Activated T-helper 1 cell treated with Interleukin-2 at 50 U/mL for 16 hours (primary cell): ENCODE data around the gene RPL26.
"Not testable (repeated sequence)": the region's sequence is repeated elsewhere in the genome, so short reads cannot be mapped to it uniquely, and the experiment has no call there.

Experiments
- DNase-seq: peaks from one replicate; pipeline ENCODE4 v3.0.0-alpha.2; 2020; ENCODE audit warnings: low read depth

RPL26 gene

GRCh38 chr17:8365143-8365542, 17.9 kb downstream of the RPL26 start:
- no peak for DNase-seq

- no peak for DNase-seq
Measured at GRCh38 chr17:8362651-8363332, 20.2 kb downstream of the RPL26 start.

GRCh38 chr17:8360751-8361150, 22.2 kb downstream of the RPL26 start:
- DNase-seq = no peak

GRCh38 chr17:8360260-8360659, 22.7 kb downstream of the RPL26 start:
- DNase-seq = no peak

- DNase-seq = no peak
Measured at GRCh38 chr17:8359769-8360168, 23.2 kb downstream of the RPL26 start.

GRCh38 chr17:8357910-8358309, 25.1 kb downstream of the RPL26 start:
- DNase-seq = no peak

- no peak for DNase-seq
Measured at GRCh38 chr17:8354236-8354635, 28.8 kb downstream of the RPL26 start.

GRCh38 chr17:8353736-8354135, 29.3 kb downstream of the RPL26 start:
- DNase-seq = no peak

- no peak for DNase-seq
Measured at GRCh38 chr17:8350339-8350738, 32.7 kb downstream of the RPL26 start.

- DNase-seq = not testable (repeated sequence)
Measured at GRCh38 chr17:8347001-8347400, 36.0 kb downstream of the RPL26 start.

- no peak for DNase-seq
Measured at GRCh38 chr17:8345951-8346665, 36.9 kb downstream of the RPL26 start.

GRCh38 chr17:8345052-8345690, 37.8 kb downstream of the RPL26 start:
- DNase-seq = no peak

GRCh38 chr17:8341456-8341855, 41.5 kb downstream of the RPL26 start:
- DNase-seq = no peak

- DNase-seq = no peak
Measured at GRCh38 chr17:8339540-8339939, 43.5 kb downstream of the RPL26 start, which contains the start of gene ODF4. Gene ODF4, plus strand, starts transcription at chr17:8339840. Its CDS starts 212 bp downstream, at chr17:8340052.

GRCh38 chr17:8338753-8339140, 44.2 kb downstream of the RPL26 start:
- no peak for DNase-seq

GRCh38 chr17:8337802-8338752, 44.9 kb downstream of the RPL26 start:
- DNase-seq = no peak

GRCh38 chr17:8333281-8333680, 49.7 kb downstream of the RPL26 start:
- no peak for DNase-seq

- DNase-seq = no peak
Measured at GRCh38 chr17:8332688-8333087, 50.3 kb downstream of the RPL26 start.

GRCh38 chr17:8332128-8332527, 50.9 kb downstream of the RPL26 start:
- DNase-seq = no peak
